Skeletal muscle satellite cell (primary cell): Measurements from ENCODE around the gene ZNF718.
"Not testable (repeated sequence)": the region's sequence is repeated elsewhere in the genome, so short reads cannot be mapped to it uniquely, and the experiment has no call there.

ENCODE experiments used
- H3K27me3 ChIP-seq: 2 replicates; pipeline ENCODE4 v1.7.0; 2013; ENCODE audit warnings: low read length; ENCODE audit not compliant: control insufficient read depth, insufficient read depth
- H3K36me3 ChIP-seq: 2 replicates; pipeline ENCODE4 v1.7.0; 2013; ENCODE audit warnings: mild to moderate bottlenecking, control low read depth, low read length; ENCODE audit not compliant: insufficient read depth
- H3K4me1 ChIP-seq: 2 replicates; pipeline ENCODE4 v1.7.0; 2013; ENCODE audit warnings: low read length; ENCODE audit not compliant: control insufficient read depth, insufficient read depth
- H3K4me2 ChIP-seq: 2 replicates; pipeline ENCODE4 v1.7.0; 2013; ENCODE audit warnings: mild to moderate bottlenecking, low read length
- H3K4me3 ChIP-seq: 2 replicates; pipeline ENCODE4 v1.7.0; 2013; ENCODE audit warnings: low read length
- H3K9ac ChIP-seq: 2 replicates; pipeline ENCODE4 v1.7.0; 2013; ENCODE audit warnings: mild to moderate bottlenecking, low read depth, low read length, moderate library complexity
- H3K9me3 ChIP-seq: replicated peaks from 2 replicates; pipeline ENCODE4 v1.7.0; 2013; ENCODE audit warnings: mild to moderate bottlenecking, control low read depth, low read length

ZNF718 gene

GRCh38 chr4:120616-121015 lies 3.7 kb upstream of the ZNF718 start:
- Histone ChIP-seq H3K4me2 (no peak overlapping the region), H3K4me1 (peaks cover 2% of the 10 kb centered on the region), H3K36me3 (peaks cover under 1% of the 10 kb centered on the region), H3K9ac (no peak overlapping the region), H3K27me3 (no peaks in the 10 kb centered on the region), H3K9me3 (peaks cover 11% of the 10 kb centered on the region), H3K4me3 (no peak overlapping the region)

- Histone ChIP-seq H3K27me3 (no peaks in the 10 kb centered on the region), H3K36me3 (peaks cover 5% of the 10 kb centered on the region), H3K4me1 (peaks cover 6% of the 10 kb centered on the region), H3K9ac (no peak overlapping the region), H3K4me3 (no peak overlapping the region), H3K9me3 (peaks cover 19% of the 10 kb centered on the region), H3K4me2 (no peak overlapping the region)
Observed at GRCh38 chr4:121408-122084, 2.8 kb upstream of the ZNF718 start.

GRCh38 chr4:123922-124274 lies 403 bp upstream of the ZNF718 start:
- not testable (repeated sequence) for H3K27me3 ChIP-seq, H3K4me1 ChIP-seq
- Histone ChIP-seq H3K9me3 (peaks cover 19% of the 10 kb centered on the region), H3K36me3 (peaks cover 14% of the 10 kb centered on the region), H3K4me2 (peak overlapping the region; percentile 88), H3K9ac (peak overlapping the region; percentile 92), H3K4me3 (peak overlapping the region; percentile 99)

- Histone ChIP-seq H3K27me3 (no peaks in the 10 kb centered on the region), H3K9me3 (peaks cover 16% of the 10 kb centered on the region)
Observed at GRCh38 chr4:125091-125771, 930 bp downstream of the ZNF718 start.

GRCh38 chr4:125833-126232 lies 1.5 kb downstream of the ZNF718 start:
- Histone ChIP-seq H3K27me3 (no peaks in the 10 kb centered on the region), H3K9ac (peak overlapping the region; percentile 92), H3K4me2 (peak overlapping the region; percentile 88), H3K9me3 (peaks cover 16% of the 10 kb centered on the region), H3K36me3 (peaks cover 14% of the 10 kb centered on the region), H3K4me1 (peaks cover 6% of the 10 kb centered on the region), H3K4me3 (peak overlapping the region; percentile 99)

More at GRCh38 chr4:125091-125771, 930 bp downstream of the ZNF718 start:
- Histone ChIP-seq H3K4me2 (peak overlapping the region; percentile 88), H3K4me1 (peaks cover 6% of the 10 kb centered on the region), H3K9ac (peak overlapping the region; percentile 92), H3K36me3 (peaks cover 14% of the 10 kb centered on the region), H3K4me3 (peak overlapping the region; percentile 99)

- Histone ChIP-seq H3K36me3 (peaks cover 45% of the 10 kb centered on the region), H3K4me2 (no peak overlapping the region), H3K9me3 (no peaks in the 10 kb centered on the region), H3K4me3 (no peak overlapping the region), H3K9ac (no peak overlapping the region), H3K27me3 (no peaks in the 10 kb centered on the region), H3K4me1 (no peaks in the 10 kb centered on the region)
Observed at GRCh38 chr4:132483-132882, 8.2 kb downstream of the ZNF718 start.

- Histone ChIP-seq H3K27me3 (no peaks in the 10 kb centered on the region), H3K9ac (no peak overlapping the region), H3K4me3 (no peak overlapping the region), H3K4me2 (no peak overlapping the region), H3K4me1 (no peaks in the 10 kb centered on the region), H3K36me3 (peaks cover 64% of the 10 kb centered on the region), H3K9me3 (peaks cover 18% of the 10 kb centered on the region)
Observed at GRCh38 chr4:138935-139334, 14.6 kb downstream of the ZNF718 start.

- Histone ChIP-seq H3K9me3 (peaks cover 18% of the 10 kb centered on the region), H3K4me2 (no peak overlapping the region), H3K4me3 (no peak overlapping the region), H3K4me1 (no peaks in the 10 kb centered on the region), H3K27me3 (no peaks in the 10 kb centered on the region), H3K36me3 (peaks cover 61% of the 10 kb centered on the region), H3K9ac (no peak overlapping the region)
Observed at GRCh38 chr4:139691-140090, 15.4 kb downstream of the ZNF718 start.

GRCh38 chr4:146621-147020 lies 22.3 kb downstream of the ZNF718 start:
- Histone ChIP-seq H3K27me3 (no peaks in the 10 kb centered on the region), H3K9ac (no peak overlapping the region), H3K4me1 (no peaks in the 10 kb centered on the region), H3K4me2 (no peak overlapping the region), H3K4me3 (no peak overlapping the region), H3K9me3 (peaks cover 17% of the 10 kb centered on the region), H3K36me3 (peaks cover 24% of the 10 kb centered on the region)

GRCh38 chr4:147233-147632 lies 22.9 kb downstream of the ZNF718 start:
- H3K36me3 ChIP-seq, result peaks cover 19% of the 10 kb centered on the region
- H3K9ac ChIP-seq, result no peak overlapping the region
- no peak overlapping the region for H3K4me3 ChIP-seq
- no peaks in the 10 kb centered on the region for H3K27me3 ChIP-seq
- no peak overlapping the region for H3K4me2 ChIP-seq
- H3K4me1 ChIP-seq, result no peaks in the 10 kb centered on the region
- H3K9me3 ChIP-seq, result peaks cover 17% of the 10 kb centered on the region

- no peaks in the 10 kb centered on the region for H3K27me3 ChIP-seq
- no peaks in the 10 kb centered on the region for H3K4me1 ChIP-seq
- H3K9ac ChIP-seq, result no peak overlapping the region
- H3K36me3 ChIP-seq, result peaks cover 27% of the 10 kb centered on the region
- peaks cover 51% of the 10 kb centered on the region for H3K9me3 ChIP-seq
- H3K4me2 ChIP-seq, result no peak overlapping the region
- no peak overlapping the region for H3K4me3 ChIP-seq
Observed at GRCh38 chr4:161496-162284, 37.4 kb downstream of the ZNF718 start.
